A673 (cell line): ENCODE data around the gene AKAP8.

Source experiments
- EZH2 ChIP-seq: fragments of 200-600 bp; sonication (generic); IDR thresholded peaks from 2 replicates; pipeline ENCODE4 v1.6.1; 2017; ENCODE audit warnings: borderline replicate concordance, low read depth, mild to moderate bottlenecking, mixed read lengths, antibody characterized with exemption, low read length; ENCODE audit not compliant: poor library complexity, severe bottlenecking
- TF ChIP-seq, protein P1 (sequence below): fragments of 300-800, 200-600 bp; sonication (generic); conservative IDR thresholded peaks from 2 replicates; pipeline ENCODE4 v1.5.1; 2017; ENCODE audit warnings: low read depth, mild to moderate bottlenecking, antibody characterized with exemption, low read length, moderate library complexity, mixed read lengths

DNA sequence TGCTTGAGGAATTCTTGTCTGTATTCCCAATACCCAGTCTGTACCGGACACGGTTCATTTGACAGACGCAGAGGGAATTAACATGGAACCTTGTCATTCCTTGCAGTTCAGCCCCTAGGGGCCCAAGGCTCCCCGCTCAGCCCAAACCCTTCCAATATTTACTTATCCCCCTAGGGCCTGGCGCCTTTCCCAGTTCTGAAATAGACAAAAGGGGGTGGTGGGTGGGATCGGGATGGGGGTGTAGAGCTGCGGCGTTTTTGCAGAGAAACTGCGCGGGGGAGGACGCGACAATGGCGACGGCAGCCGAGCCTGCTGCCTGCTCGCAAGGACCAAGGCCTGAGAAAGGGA is 38.6 kb upstream of the AKAP8 start:
- TF ChIP-seq, protein P1, sequence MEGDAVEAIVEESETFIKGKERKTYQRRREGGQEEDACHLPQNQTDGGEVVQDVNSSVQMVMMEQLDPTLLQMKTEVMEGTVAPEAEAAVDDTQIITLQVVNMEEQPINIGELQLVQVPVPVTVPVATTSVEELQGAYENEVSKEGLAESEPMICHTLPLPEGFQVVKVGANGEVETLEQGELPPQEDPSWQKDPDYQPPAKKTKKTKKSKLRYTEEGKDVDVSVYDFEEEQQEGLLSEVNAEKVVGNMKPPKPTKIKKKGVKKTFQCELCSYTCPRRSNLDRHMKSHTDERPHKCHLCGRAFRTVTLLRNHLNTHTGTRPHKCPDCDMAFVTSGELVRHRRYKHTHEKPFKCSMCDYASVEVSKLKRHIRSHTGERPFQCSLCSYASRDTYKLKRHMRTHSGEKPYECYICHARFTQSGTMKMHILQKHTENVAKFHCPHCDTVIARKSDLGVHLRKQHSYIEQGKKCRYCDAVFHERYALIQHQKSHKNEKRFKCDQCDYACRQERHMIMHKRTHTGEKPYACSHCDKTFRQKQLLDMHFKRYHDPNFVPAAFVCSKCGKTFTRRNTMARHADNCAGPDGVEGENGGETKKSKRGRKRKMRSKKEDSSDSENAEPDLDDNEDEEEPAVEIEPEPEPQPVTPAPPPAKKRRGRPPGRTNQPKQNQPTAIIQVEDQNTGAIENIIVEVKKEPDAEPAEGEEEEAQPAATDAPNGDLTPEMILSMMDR, result no peak
- TF ChIP-seq EZH2, result no peak
